Endothelial cell of umbilical vein (primary cell): Measurements from ENCODE around the gene IPO13. TPM values are rescaled to one million over a fixed set of nuclear protein-coding genes. Genes with fewer than 3 reads are reported as not detected.

ENCODE experiments used
- BruUV-seq: library from RNA; stranded (reverse); fragments of 400-500 nt; replicated peaks from 2 replicates; lab custom pipeline; 2021; lab: Mats Ljungman, UMichigan
- CTCF ChIA-PET: fragments of 300-600, 350-600 bp; sonication (Branson Sonifier 250); formaldehyde crosslinking; loops from one replicate; lab custom pipeline; 2021; ENCODE audit warnings: antibody characterized with exemption, inconsistent platforms; lab: Charles Lee
- POLR2A ChIA-PET: fragments of 300-600, 350-600 bp; sonication (Branson Sonifier 250); formaldehyde crosslinking; loops from one replicate; lab custom pipeline; 2021; ENCODE audit warnings: antibody characterized with exemption, inconsistent platforms; lab: Charles Lee
- DNase-seq: peaks from one replicate; pipeline ENCODE4 v3.0.0-alpha.2; 2011; ENCODE audit warnings: low read depth, low spot score
- FAIRE-seq: peaks from 2 replicates; lab custom pipeline; 2011; peaks lifted over from hg19 to GRCh38; lab: Jason Lieb, UNC
- H2AFZ ChIP-seq: 2 replicates; pipeline ENCODE4 v1.6.0; 2012; ENCODE audit warnings: low read depth, low read length, control low read depth, inconsistent platforms
- H3K27ac ChIP-seq: 2 replicates; pipeline ENCODE4 v1.5.1; 2011; ENCODE audit warnings: low read depth, mild to moderate bottlenecking, control low read depth, low read length, moderate library complexity; ENCODE audit not compliant: insufficient read depth
- H3K27me3 ChIP-seq, 2 experiments: 2 replicates each; pipeline versions ENCODE4 v1.6.0 to v1.6.1; 2011; ENCODE audit warnings: low read length in 2 of 2, mixed read lengths in 1 of 2; ENCODE audit not compliant: control insufficient read depth in 2 of 2, insufficient read depth in 2 of 2
- H3K36me3 ChIP-seq, 2 experiments: 2 replicates in 1 of 2; 3 replicates in 1 of 2; pipeline ENCODE4 v1.5.1; 2011; ENCODE audit warnings: low read length in 2 of 2, mild to moderate bottlenecking in 1 of 2, moderate library complexity in 1 of 2; ENCODE audit not compliant: control insufficient read depth in 2 of 2, insufficient read depth in 2 of 2; ENCODE audit errors: extremely low read depth in 1 of 2
- H3K4me1 ChIP-seq: 3 replicates; pipeline ENCODE4 v1.5.1; 2011; ENCODE audit warnings: mild to moderate bottlenecking, low read length; ENCODE audit not compliant: control insufficient read depth, insufficient read depth; ENCODE audit errors: extremely low read depth
- H3K4me2 ChIP-seq: 2 replicates; pipeline ENCODE4 v1.6.1; 2011; ENCODE audit warnings: low read length, control low read depth, mixed read lengths; ENCODE audit not compliant: insufficient read depth
- H3K4me3 ChIP-seq, 3 experiments: fragments of 200-600 bp in 1 of 3; sonication (generic), shearing (Covaris generic) in 1 of 3; replicated peaks in 1 of 3; 2 replicates each; pipeline ENCODE4 v1.5.1; 2011 to 2016; ENCODE audit warnings: control low read depth in 3 of 3, low read length in 3 of 3, mild to moderate bottlenecking in 2 of 3, inconsistent platforms in 1 of 3, low read depth in 1 of 3, moderate library complexity in 1 of 3; ENCODE audit not compliant: insufficient read depth in 1 of 3
- H3K79me2 ChIP-seq: 2 replicates; pipeline ENCODE4 v1.6.0; 2012; ENCODE audit warnings: low read length, inconsistent platforms; ENCODE audit not compliant: control insufficient read depth, insufficient read depth
- H3K9ac ChIP-seq: replicated peaks from 2 replicates; pipeline ENCODE3; 2011; ENCODE audit warnings: low read length, control low read depth; ENCODE audit not compliant: insufficient read depth; ENCODE audit errors: extremely low read depth
- H3K9me1 ChIP-seq: replicated peaks from 3 replicates; pipeline ENCODE4 v1.6.0; 2011; ENCODE audit warnings: mild to moderate bottlenecking, low read length; ENCODE audit not compliant: control insufficient read depth, insufficient read depth; ENCODE audit errors: extremely low read depth
- H3K9me3 ChIP-seq: replicated peaks from 2 replicates; pipeline ENCODE4 v1.5.1; 2012; ENCODE audit warnings: low read length, inconsistent platforms; ENCODE audit not compliant: control insufficient read depth, insufficient read depth
- H4K20me1 ChIP-seq: replicated peaks from 2 replicates; pipeline ENCODE3; 2011; ENCODE audit warnings: mild to moderate bottlenecking, low read length; ENCODE audit not compliant: control insufficient read depth, insufficient read depth; ENCODE audit errors: extremely low read depth
- EZH2 ChIP-seq: IDR thresholded peaks from 2 replicates; pipeline ENCODE4 v1.6.1; 2012; ENCODE audit warnings: borderline replicate concordance, low read depth, mild to moderate bottlenecking, moderate library complexity, low read length, inconsistent platforms; ENCODE audit not compliant: severe bottlenecking
- FOS ChIP-seq: IDR thresholded peaks from 2 replicates; pipeline ENCODE4 v1.6.1; 2011; ENCODE audit warnings: mild to moderate bottlenecking, low read length, moderate library complexity, borderline replicate concordance; ENCODE audit not compliant: insufficient read depth
- GATA2 ChIP-seq: IDR thresholded peaks from 2 replicates; pipeline ENCODE4 v1.7.0; 2011; ENCODE audit warnings: low read depth, mild to moderate bottlenecking, moderate library complexity, mixed read lengths, low read length; ENCODE audit not compliant: insufficient read length, insufficient read depth
- JUN ChIP-seq: IDR thresholded peaks from 2 replicates; pipeline ENCODE4 v1.6.1; 2011; ENCODE audit warnings: borderline replicate concordance, low read depth; ENCODE audit not compliant: insufficient read length, insufficient read depth
- MYC ChIP-seq: IDR thresholded peaks from one replicate; pipeline ENCODE4 v1.6.1; 2011; ENCODE audit warnings: mild to moderate bottlenecking, low read depth, low read length
- POLR2A ChIP-seq: IDR thresholded peaks from 2 replicates; pipeline ENCODE4 v1.6.1; 2012; ENCODE audit warnings: low read depth, mild to moderate bottlenecking, control low read depth, low read length
- POLR2AphosphoS5 ChIP-seq: IDR thresholded peaks from 2 replicates; pipeline ENCODE4 v1.6.1; 2012; ENCODE audit warnings: low read depth, mild to moderate bottlenecking, control low read depth, low read length, moderate library complexity; ENCODE audit not compliant: insufficient read depth
- dilution Hi-C: fragments of 300-500 bp; cut with MboI; formaldehyde crosslinking; loops from one replicate; pipeline ENCODE4 v1.15.0; 2019; ENCODE audit warnings: low sequenced_read_pairs; ENCODE audit not compliant: extremely low pct_ligation_motif_present
- intact Hi-C: fragments of 100-400 bp; cut with micrococcal nuclease; formaldehyde crosslinking; loops from one replicate; pipeline ENCODE4 v1.10.0; 2022
- polyA plus RNA-seq, 4 experiments: library from polyadenylated mRNA; depleted of rRNA in 3 of 4; stranded (reverse) in 3 of 4; unstranded in 1 of 4; fragments of >200 nt; gene quantifications; 2 replicates each; pipeline versions ENCODE4 v1.2.1 to v1.2.3, GENCODE V29; 2011 to 2012; ENCODE audit warnings: missing spikeins in 1 of 4
- total RNA-seq: library from RNA; stranded (reverse); gene quantifications from 2 replicates; pipeline ENCODE4 v1.2.3, GENCODE V29; 2021
- TF ChIP-seq, protein P1 (sequence below): IDR thresholded peaks from 2 replicates; pipeline ENCODE4 v1.6.1; 2011; ENCODE audit not compliant: insufficient read depth, insufficient read length
- TF ChIP-seq, protein P2 (sequence below), 2 donors: IDR thresholded peaks; 1 replicate in 1 of 2; 2 replicates in 1 of 2; pipeline ENCODE4 v1.5.1; 2011; ENCODE audit warnings: low read length in 2 of 2, mild to moderate bottlenecking in 2 of 2, moderate library complexity in 2 of 2, control low read depth in 1 of 2, inconsistent platforms in 1 of 2, low read depth in 1 of 2; ENCODE audit not compliant: insufficient read depth in 1 of 2; ENCODE audit errors: extremely low read depth in 1 of 2

Gene IPO13
- total and polyA plus RNA-seq, 2 donors (not counting 3 experiments of a cell fraction or from before 2014, with no cell fraction given), result 28.9 to 29.3 TPM

DNA sequence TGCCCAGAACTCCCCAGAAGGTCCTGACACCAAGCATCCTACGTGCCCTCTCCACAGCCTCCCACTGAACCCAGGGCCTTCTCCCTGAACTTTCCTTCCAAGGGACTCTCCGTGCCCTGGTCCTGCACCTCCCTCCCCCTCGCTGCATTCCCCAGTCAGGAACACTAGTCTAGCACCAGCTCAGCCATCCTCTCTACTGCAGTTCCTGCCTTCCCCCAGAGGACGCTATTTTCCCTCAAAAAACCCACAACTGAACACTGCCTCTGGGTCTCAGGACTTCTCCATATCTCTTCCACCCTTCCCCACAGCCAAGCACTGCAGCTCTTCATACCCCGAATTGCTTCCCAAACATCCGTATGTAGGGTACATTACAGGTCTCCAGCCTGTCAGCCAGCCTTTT, 25.7 kb upstream of the IPO13 start:
- Histone ChIP-seq H3K4me1 (no peaks in the 10 kb centered on the region), H2AFZ (no peak overlapping the region), H3K9ac (no peak overlapping the region), H3K79me2 (no peaks in the 10 kb centered on the region), H3K27me3 (no peaks in the 10 kb centered on the region), H3K9me3 (no peaks in the 10 kb centered on the region), H3K4me2 (no peak overlapping the region), H3K27ac (no peak overlapping the region), H3K36me3 (peaks cover 3 to 4% of the 10 kb centered on the region in 2 experiments), H4K20me1 (no peaks in the 10 kb centered on the region), H3K4me3 (no peak overlapping the region), H3K9me1 (no peaks in the 10 kb centered on the region)
- no TSS peak for BruUV-seq
- dilution Hi-C loops (no loop called here), intact Hi-C loops (no loop called here)
- TF ChIP-seq GATA2, result no peak
- no peak for TF ChIP-seq MYC
- no peak for TF ChIP-seq FOS
- no peak for TF ChIP-seq POLR2AphosphoS5
- no peak for TF ChIP-seq JUN
- TF ChIP-seq, protein P1, sequence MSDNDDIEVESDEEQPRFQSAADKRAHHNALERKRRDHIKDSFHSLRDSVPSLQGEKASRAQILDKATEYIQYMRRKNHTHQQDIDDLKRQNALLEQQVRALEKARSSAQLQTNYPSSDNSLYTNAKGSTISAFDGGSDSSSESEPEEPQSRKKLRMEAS, result no peak
- TF ChIP-seq, protein P2, sequence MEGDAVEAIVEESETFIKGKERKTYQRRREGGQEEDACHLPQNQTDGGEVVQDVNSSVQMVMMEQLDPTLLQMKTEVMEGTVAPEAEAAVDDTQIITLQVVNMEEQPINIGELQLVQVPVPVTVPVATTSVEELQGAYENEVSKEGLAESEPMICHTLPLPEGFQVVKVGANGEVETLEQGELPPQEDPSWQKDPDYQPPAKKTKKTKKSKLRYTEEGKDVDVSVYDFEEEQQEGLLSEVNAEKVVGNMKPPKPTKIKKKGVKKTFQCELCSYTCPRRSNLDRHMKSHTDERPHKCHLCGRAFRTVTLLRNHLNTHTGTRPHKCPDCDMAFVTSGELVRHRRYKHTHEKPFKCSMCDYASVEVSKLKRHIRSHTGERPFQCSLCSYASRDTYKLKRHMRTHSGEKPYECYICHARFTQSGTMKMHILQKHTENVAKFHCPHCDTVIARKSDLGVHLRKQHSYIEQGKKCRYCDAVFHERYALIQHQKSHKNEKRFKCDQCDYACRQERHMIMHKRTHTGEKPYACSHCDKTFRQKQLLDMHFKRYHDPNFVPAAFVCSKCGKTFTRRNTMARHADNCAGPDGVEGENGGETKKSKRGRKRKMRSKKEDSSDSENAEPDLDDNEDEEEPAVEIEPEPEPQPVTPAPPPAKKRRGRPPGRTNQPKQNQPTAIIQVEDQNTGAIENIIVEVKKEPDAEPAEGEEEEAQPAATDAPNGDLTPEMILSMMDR (IDR thresholded peaks at IDR 0.05; ENCODE audit: extremely low read depth in 1 of 2, insufficient read depth in 1 of 2, low read depth in 1 of 2, low read length in 2 of 2), result no peak
- no peak for TF ChIP-seq POLR2A
- TF ChIP-seq EZH2, result no peak
- DNase-seq, result no peak
- no peak for FAIRE-seq
- ChIA-PET CTCF (interaction anchor here (1.8 to 2.6 kb wide), 2 partner anchors 14 to 157 kb away, joined by 6 to 14 read pairs; no protein-coding TSS in a partner anchor), POLR2A (no interaction called here)
